ENCODE measurements around the gene LAMA2.

Gene LAMA2

GRCh38 chr6:129208415-129209034 is 325.6 kb downstream of the LAMA2 start:
- Histone ChIP-seq H3K79me2 (ENCODE audit: insufficient read depth, low read length) (no peaks in the 10 kb centered on the region), H2AFZ (ENCODE audit: low read length) (no peak overlapping the region), H3K9ac (ENCODE audit: low read depth, low read length, poor library complexity, severe bottlenecking) (no peak overlapping the region)

GRCh38 chr6:129209355-129209754 is 326.4 kb downstream of the LAMA2 start:
- no peaks in the 10 kb centered on the region for H3K9me2 ChIP-seq (replicated peaks; ENCODE audit: low read depth, low read length)
- H3K4me2 ChIP-seq (ENCODE audit: low read depth, low read length, poor library complexity, severe bottlenecking) = no peak overlapping the region
- TF ChIP-seq CTCF (conservative IDR thresholded peaks at IDR 0.05; ENCODE audit: low read length) (no peak), EZH2phosphoT487 (IDR thresholded peaks at IDR 0.05; ENCODE audit: borderline replicate concordance) (no peak)
- H3F3A ChIP-seq (ENCODE audit: low read depth) = no peaks in the 10 kb centered on the region
- H2AFZ ChIP-seq (ENCODE audit: low read length) = no peak overlapping the region
- H3K36me3 ChIP-seq (ENCODE audit: insufficient read depth, low read length) = no peaks in the 10 kb centered on the region
- H4K20me1 ChIP-seq (ENCODE audit: insufficient read depth, low read length, poor library complexity, severe bottlenecking) = no peaks in the 10 kb centered on the region
- no peaks in the 10 kb centered on the region for H3K79me2 ChIP-seq (ENCODE audit: insufficient read depth, low read length)
- no peaks in the 10 kb centered on the region for H3K9me3 ChIP-seq (ENCODE audit: insufficient read depth, low read depth, low read length)
- no peak overlapping the region for H3K4me3 ChIP-seq (ENCODE audit: low read length, poor library complexity, severe bottlenecking)
- no peak overlapping the region for H3K9ac ChIP-seq (ENCODE audit: low read depth, low read length, poor library complexity, severe bottlenecking)
- no peaks in the 10 kb centered on the region for H3K27me3 ChIP-seq (ENCODE audit: insufficient read depth, low read length, poor library complexity, severe bottlenecking)
- H3K4me1 ChIP-seq (ENCODE audit: insufficient read depth, low read length, poor library complexity, severe bottlenecking) = no peaks in the 10 kb centered on the region

More at GRCh38 chr6:129208415-129209034, 325.6 kb downstream of the LAMA2 start:
- Histone ChIP-seq H4K20me1 (ENCODE audit: insufficient read depth, low read length, poor library complexity, severe bottlenecking) (no peaks in the 10 kb centered on the region), H3K9me3 (ENCODE audit: insufficient read depth, low read depth, low read length) (no peaks in the 10 kb centered on the region), H3K36me3 (ENCODE audit: insufficient read depth, low read length) (no peaks in the 10 kb centered on the region), H3K4me3 (ENCODE audit: low read length, poor library complexity, severe bottlenecking) (no peak overlapping the region), H3K4me1 (ENCODE audit: insufficient read depth, low read length, poor library complexity, severe bottlenecking) (no peaks in the 10 kb centered on the region), H3K27me3 (ENCODE audit: insufficient read depth, low read length, poor library complexity, severe bottlenecking) (no peaks in the 10 kb centered on the region), H3K4me2 (ENCODE audit: low read depth, low read length, poor library complexity, severe bottlenecking) (no peak overlapping the region), H3K9me2 (replicated peaks; ENCODE audit: low read depth, low read length) (no peaks in the 10 kb centered on the region), H3F3A (ENCODE audit: low read depth) (no peaks in the 10 kb centered on the region)
- no peak for TF ChIP-seq EZH2phosphoT487 (IDR thresholded peaks at IDR 0.05; ENCODE audit: borderline replicate concordance)
- no peak for TF ChIP-seq CTCF (conservative IDR thresholded peaks at IDR 0.05; ENCODE audit: low read length)

GRCh38 chr6:129210684-129211083 is 327.7 kb downstream of the LAMA2 start:
- Histone ChIP-seq H3K9me3 (ENCODE audit: insufficient read depth, low read depth, low read length) (no peaks in the 10 kb centered on the region), H3F3A (ENCODE audit: low read depth) (no peaks in the 10 kb centered on the region), H3K9me2 (replicated peaks; ENCODE audit: low read depth, low read length) (no peaks in the 10 kb centered on the region), H3K4me3 (ENCODE audit: low read length, poor library complexity, severe bottlenecking) (no peak overlapping the region), H3K36me3 (ENCODE audit: insufficient read depth, low read length) (no peaks in the 10 kb centered on the region), H3K79me2 (ENCODE audit: insufficient read depth, low read length) (no peaks in the 10 kb centered on the region), H3K9ac (ENCODE audit: low read depth, low read length, poor library complexity, severe bottlenecking) (no peak overlapping the region), H4K20me1 (ENCODE audit: insufficient read depth, low read length, poor library complexity, severe bottlenecking) (no peaks in the 10 kb centered on the region), H2AFZ (ENCODE audit: low read length) (no peak overlapping the region), H3K4me2 (ENCODE audit: low read depth, low read length, poor library complexity, severe bottlenecking) (no peak overlapping the region), H3K27me3 (ENCODE audit: insufficient read depth, low read length, poor library complexity, severe bottlenecking) (no peaks in the 10 kb centered on the region), H3K4me1 (ENCODE audit: insufficient read depth, low read length, poor library complexity, severe bottlenecking) (no peaks in the 10 kb centered on the region)
- no peak for TF ChIP-seq CTCF (conservative IDR thresholded peaks at IDR 0.05; ENCODE audit: low read length)
- no peak for TF ChIP-seq EZH2phosphoT487 (IDR thresholded peaks at IDR 0.05; ENCODE audit: borderline replicate concordance)
